ENCODE data around the gene EXD2.
"Not testable (repeated sequence)": the region's sequence is repeated elsewhere in the genome, so short reads cannot be mapped to it uniquely, and the experiment has no call there.

EXD2 gene

DNA sequence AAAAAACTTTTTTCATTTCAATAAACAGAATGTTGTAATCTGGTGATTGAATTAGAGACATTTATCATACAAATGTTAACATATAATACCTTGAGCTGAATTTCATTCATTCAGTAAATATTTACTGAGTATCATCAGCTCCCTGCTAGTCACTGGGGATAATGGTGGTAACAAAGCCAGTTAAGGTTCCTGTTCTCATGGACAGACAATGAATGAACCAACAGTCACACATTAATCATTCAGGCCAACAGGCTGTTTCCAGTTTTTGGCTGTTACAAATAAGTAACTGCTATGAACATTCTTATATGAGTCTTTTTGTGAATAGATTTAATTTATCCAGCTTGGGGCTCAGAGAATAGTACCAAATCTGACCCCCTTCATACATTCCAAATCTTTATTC, 13.5 kb downstream of the EXD2 start:
- no peak for DNase-seq

DNA sequence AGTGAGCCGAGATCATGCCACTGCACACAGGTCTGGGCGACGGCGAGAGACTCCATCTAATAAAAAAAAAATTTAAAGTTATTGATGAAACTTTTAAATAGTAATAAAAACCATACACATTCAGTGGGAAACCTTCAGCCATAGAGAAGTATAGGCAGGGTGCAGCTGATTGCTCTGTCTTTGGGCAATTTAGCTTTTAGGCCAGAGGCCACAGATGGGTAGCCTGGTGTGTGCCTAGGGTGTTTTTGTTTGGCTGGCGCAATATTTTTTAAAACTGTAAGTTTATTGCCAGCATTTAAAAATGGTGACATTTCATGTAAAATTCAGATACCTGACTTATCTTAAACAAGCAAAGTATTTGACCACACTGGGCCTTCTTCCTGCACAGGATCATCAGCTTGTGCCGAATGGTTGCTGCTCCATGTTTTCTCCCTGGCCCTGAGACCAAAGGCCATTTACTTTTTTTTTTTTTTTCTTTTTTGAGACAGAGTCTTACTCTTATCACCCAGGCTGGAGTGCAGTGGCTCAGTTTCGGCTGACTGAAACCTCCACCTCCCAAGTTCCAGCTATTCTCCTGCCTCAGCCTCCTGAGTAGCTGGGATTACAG, 16.2 kb downstream of the EXD2 start:
- DNase-seq = no peak

DNA sequence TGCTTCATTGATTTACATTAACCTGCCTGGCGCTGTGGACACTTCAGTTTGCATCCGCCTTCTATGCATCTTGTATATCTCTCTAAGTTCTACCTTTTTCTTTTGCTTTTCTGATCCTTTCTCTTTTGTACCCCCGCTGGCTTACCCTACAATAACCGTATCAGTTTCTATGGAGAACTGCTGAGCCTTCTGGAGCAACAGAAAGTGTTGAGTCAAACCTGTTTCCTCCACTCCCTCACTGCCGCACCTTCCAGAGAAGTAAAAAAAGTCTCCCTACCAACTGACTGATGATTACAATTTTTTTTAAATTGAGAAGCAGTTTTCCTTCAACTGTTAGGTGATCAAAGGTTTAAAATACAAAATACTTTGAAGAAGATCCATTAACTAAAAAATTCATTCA, 17.4 kb downstream of the EXD2 start:
- no peak for DNase-seq

GRCh38 chr14:69214393-69214792, 23.1 kb downstream of the EXD2 start:
- no peak for DNase-seq

- not testable (repeated sequence) for DNase-seq
Measured at GRCh38 chr14:69217663-69218062, 26.4 kb downstream of the EXD2 start.

GRCh38 chr14:69224946-69225345, 33.6 kb downstream of the EXD2 start:
- no peak for DNase-seq

- no peak for DNase-seq
Measured at GRCh38 chr14:69226178-69226577, 34.9 kb downstream of the EXD2 start.

- DNase-seq = no peak
Measured at GRCh38 chr14:69226736-69227135, 35.4 kb downstream of the EXD2 start.

DNA sequence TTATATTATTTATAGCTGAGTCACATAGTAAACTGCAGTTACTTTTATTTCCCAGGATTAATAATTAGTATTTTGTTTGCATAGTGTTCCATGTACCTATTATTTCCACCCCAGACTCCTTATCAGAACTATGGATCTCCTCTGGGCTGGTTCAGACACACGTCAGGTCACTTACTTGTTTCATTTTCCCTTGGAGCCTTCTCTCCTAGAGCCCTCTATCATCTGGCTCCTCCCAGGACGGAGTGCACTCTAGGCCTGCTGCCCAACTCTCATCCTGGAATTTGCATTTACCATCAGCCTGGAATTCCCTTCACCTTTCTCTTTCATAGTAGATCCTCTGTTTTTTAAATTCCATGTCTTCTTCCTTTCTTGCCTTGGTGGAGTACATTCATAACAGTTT, 40.2 kb downstream of the EXD2 start:
- DNase-seq = no peak

GRCh38 chr14:69232388-69232787, 41.1 kb downstream of the EXD2 start:
- DNase-seq = no peak

DNA sequence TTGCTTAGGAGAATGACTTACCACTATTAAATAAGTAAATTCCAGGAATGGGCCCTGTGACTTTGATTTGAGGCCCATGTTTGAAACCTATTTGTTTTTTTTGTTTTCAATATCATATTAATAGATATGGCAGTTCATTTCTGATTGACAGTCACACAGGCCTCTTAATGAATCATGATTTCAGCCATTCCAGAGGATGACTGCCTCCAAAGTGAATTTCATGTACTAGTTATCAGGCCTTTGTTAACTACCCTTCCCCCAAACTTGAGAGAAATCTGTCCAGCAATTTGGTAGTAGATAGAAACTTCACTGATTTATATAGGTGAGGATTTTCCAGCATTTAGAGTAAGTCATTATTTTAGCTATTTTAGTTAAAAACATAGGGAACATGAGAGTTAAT, 42.8 kb downstream of the EXD2 start:
- no peak for DNase-seq

- DNase-seq = peak in 1 of 5 donors; percentile 28
Measured at GRCh38 chr14:69235708-69236107, 44.4 kb downstream of the EXD2 start.

- no peak for DNase-seq
Measured at GRCh38 chr14:69237142-69237541, 45.8 kb downstream of the EXD2 start.

- no peak for DNase-seq
Measured at GRCh38 chr14:69237584-69237983, 46.3 kb downstream of the EXD2 start.

DNA sequence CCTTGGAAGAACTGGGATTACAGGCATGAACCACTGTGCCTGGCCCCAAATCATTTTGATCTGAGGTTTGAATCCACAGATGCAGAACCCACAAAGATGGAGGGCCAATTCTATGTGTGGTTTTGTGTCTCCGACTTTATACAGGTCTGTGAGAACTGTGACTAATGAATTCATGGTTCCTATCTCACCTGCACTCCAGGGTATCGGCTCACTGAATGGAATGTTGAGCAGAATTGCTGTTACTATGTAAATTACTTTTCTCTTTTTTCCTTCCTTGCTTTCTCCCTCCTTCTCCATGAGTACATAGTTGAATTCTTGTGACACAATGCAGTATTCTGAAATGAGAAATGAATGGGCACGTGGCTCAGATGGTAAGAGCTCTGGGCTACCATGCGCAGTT, 47.6 kb downstream of the EXD2 start:
- no peak for DNase-seq

- DNase-seq = no peak
Measured at GRCh38 chr14:69240527-69241173, 49.4 kb downstream of the EXD2 start.

GRCh38 chr14:69241577-69241976, 50.3 kb downstream of the EXD2 start:
- DNase-seq = no peak

DNA sequence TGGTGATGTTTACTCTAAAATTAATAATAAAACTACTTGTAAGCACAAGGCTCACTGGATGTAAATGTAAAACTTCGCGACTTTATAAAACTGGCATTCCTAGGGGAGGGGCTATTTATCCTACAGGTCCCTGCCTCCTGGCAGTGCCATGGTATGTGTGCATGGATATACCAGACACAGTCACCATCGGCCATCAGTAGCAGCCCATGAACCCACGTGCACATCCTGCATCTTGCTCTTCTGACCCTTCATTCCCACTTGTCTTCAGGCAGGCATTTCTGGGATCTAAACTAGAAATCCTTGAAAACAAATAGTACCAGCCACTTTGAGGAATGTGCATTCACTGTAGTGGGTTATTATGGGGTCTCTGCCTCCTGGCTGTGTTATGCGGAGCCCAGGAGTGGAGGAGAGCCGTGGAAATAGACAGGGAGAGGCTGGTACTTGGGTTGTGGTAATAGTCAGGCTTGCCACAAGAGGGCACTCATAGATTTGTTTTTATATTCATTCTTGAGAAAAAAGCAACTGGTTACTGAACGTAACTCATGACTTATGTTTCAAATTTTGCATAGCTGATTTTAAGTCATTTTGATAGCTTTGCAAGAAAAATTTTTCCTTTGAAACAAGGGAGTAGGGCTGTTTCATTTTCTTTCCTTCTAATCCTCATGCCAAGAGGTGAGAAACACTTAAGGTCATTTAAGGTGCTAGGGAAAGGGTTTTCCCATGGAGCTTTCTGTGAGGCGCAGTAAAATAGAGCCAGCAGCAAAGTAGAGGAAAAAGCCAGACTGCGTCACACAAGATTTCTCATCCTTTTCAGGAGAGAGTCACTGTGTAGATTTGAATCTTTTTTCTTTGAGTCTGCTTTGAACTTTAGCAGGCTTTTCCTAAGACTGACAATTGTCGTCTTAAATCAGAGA, 51.3 kb downstream of the EXD2 start:
- DNase-seq = peak in 2 of 5 donors; percentile 43 to 51

DNA sequence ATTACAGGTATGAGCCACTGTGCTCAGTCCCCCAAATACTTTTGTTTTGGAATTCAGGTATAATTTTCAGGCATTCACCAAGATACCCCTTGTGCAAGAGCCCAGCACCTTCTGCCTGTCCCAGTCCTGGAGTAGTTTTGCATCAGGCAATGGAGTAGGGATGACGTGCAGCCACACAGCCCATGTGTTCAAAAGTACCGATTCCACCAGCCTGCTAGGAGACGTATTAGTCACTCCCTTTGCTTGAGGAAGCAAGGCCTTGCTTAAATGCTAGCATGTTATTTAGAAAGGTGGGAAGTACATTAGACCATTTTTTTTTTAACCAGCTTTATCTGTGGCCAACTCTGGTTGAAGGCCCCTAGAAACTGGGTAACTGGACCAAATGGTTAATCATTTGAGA, 53.6 kb downstream of the EXD2 start:
- DNase-seq = no peak

- DNase-seq = no peak
Measured at GRCh38 chr14:69246331-69246730, 55.0 kb downstream of the EXD2 start.

DNA sequence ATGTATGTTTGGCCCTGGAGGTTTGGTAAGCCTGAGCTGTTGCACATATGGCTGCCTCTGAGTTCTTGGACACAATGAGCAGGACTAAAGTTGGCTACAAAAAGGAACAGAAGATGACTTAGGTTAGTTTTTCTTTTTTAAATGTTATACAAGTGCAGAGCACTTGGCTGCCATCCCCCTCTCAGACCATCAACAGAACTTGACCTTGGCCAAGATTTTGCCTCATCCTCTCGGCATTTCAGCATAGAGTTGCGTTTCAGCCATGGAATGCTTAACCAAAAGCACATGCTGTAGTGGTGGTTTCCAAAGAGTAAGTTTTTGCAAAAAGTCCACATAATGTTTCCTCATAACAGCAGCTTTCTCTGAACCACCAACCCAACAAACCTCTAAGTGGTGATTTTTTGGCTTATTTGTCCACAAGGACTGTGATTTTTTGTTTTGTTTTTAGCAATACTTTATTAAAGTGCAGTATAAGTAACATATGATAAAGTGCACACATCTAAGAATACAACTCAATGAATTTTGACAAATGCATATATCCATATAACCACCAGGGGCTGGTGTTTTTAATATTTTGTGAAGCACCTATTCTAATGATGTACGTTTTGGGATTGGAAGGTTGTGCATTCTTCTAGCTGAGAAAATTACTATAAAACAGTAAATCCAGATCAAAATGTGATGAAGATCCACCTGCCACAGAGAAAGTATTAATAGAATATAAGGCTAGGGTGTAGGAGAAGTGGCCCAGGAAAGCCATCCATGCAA, 56.6 kb downstream of the EXD2 start:
- no peak for DNase-seq

DNA sequence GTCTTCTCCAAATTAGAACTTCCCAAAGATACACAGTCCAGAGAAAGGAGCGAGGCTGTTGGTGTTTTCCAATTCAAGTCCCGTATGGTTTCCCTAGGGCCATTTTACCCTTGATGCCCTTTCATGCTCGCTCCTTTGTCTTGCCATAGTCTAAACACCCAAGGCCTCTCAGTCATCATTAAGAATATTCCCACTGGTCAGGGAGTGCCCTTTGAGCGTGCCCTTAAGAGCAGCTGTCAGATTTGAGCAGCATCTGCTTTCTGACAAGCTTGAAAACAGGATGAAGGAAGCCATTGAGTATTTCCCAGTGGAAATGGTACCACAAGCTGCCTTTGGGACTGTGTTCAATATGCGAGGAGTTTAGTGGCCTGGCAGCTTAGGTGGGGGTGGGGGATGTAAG, 58.3 kb downstream of the EXD2 start:
- no peak for DNase-seq

- DNase-seq = no peak
Measured at GRCh38 chr14:69252851-69253250, 61.6 kb downstream of the EXD2 start.

Data from T-helper 1 cell (primary cell).